Measurements from ENCODE around the gene NR5A2.
A peak's percentile ranks its signal among the peaks of the same experiment; 100 is the strongest.

NR5A2 gene

DNA sequence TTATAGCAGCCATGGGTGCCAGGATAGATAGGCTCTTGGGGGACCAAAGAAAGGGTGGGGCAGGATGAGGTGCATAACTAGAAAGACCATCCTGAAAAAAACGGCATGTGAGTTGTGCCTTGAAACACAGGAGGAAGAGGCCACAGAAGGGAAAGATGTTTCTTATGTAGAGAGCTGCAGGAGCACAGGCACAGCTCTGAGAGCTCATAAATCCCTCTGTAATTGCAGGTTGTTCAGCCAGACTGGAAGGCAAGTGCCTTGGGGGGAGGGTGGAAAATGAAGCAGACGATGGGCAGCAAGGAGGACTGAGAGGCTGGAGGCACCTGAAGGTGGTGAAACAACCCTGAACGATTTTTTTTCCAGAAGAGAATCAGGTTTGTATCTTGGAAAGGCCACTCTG lies 170.7 kb downstream of the NR5A2 start:
- no peak for DNase-seq (ENCODE audit: low read depth, low spot score)

DNA sequence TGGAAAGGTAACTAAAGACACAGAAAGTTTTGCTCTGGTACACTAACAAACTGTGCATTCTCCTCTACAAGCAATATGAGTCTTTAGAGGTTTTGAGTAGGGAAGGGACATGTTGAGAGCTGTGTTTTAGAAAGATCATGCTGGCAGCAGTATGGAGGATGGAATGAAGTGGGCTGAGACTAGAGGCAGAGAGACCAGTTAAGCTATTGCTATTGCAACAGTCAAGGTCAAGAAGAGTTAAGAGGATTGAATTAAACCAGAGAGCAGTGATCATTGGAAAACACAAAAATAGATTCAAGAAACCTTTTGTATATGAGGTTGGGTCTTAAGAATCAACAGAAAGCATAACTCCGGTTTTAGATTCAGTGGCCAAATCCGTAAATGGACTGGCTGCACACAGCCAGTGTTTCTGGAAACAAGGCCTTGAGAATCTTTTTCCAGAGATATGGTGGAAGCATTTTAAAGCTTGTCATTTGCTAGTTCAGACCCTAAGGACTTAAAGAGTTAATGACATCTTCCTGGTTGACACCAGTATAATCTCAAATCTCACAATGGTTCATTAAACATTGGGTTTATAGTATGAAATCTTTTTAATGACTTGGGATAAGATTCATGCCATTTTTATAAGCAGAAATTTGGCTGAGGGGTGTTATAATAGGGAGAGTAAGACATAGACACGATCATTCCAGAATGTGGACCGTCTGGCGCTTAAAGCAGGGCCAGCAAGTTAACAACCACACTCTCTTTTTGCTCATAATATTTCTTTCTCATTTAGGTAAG lies 177.9 kb downstream of the NR5A2 start:
- no peak for DNase-seq (ENCODE audit: low read depth, low spot score)

DNA sequence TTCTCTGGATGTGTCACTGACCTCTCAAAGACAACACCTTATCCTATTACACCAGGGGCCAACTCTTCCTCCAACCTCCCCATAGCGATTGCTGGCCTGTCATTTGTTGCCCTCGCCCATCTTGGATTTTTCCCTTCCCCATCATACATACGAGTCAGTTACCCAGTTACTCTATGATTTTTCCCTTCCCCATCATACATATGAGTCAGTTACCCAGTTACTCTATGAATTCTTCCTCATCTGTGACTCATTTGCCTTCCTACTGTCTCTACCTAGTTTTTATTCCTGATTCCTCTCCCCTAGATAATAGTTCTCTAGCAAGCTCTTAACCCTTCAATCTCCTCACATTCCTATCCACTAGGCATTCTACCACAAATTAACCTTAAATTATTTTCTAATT lies 178.8 kb downstream of the NR5A2 start:
- no peak for DNase-seq (ENCODE audit: low read depth, low spot score)

DNA sequence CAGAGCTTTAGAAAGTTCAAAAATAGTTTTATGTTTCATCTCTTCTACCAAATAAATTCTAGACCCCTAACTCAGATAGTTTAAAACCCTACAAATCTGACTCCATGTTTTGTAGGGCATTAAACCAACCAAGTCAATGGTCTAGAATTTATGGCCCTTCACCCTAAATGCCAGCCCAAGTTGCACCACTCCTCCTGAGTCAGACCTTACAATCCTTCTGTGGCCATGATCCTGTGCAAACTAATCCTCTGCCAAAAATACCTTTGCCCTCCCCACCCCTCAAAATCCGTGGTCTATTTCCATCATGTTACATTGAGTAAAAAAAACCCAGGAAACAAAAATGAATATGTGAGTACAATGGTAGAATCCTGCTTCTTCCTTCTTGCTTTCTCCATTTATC lies 179.3 kb downstream of the NR5A2 start:
- DNase-seq (ENCODE audit: low read depth, low spot score) = no peak

DNA sequence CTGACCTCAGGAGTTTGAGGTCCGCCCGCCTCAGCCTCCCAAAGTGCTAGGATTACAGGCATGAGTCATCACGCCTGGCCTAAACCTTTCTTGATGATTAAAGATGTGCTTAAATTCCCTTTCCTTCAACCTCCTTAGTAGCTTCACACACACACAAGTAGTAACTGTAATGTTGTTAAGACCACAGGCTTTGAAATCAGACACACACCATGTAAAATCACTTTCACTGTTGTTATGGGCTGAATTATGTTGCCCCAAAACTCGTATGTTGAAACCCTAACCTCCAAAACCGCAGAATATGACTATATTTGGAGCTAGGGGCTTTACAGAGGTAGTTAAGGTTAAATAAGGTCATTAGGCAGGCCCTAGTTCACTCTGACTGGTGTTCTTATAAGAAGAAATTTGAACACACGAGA lies 180.2 kb downstream of the NR5A2 start:
- DNase-seq (ENCODE audit: low read depth, low spot score) = no peak

DNA sequence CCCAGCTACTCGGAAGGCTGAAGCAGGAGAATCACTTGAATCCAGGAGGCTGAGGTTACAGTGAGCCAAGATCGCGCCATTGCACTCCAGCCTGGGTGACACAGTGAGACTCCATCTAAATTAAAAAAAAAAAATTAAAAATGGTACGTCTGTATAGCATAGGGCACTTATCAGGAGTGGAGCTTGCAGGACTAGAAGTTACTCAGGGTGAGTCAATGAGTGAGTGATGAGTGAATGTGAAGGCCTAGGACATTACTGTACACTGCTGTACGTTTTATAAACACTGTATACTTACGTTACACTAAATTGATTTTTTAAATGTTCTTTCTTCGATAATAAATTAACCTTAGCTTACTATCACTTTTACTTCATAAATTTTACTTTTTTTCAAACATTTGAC lies 183.6 kb downstream of the NR5A2 start:
- no peak for DNase-seq (ENCODE audit: low read depth, low spot score)

DNA sequence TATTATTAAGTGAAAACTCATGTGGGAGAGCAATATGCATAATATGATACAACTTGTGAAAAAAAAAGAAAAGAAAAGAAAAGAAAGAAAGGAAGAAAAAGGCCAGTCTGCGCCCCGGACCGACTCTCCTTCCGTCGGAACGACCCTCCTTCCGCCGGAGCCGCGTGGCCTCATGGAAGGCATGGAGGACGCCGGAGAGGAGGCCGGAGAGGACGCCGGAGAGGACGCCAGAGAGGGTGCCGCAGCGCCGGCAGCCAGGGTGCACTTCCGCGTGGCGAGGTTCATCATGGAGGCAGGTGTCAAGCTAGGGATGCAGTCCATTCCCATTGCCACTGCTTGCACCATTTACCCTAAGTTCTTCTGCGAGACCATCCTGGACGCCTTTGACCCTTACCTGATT lies 185.9 kb downstream of the NR5A2 start:
- no peak for DNase-seq (ENCODE audit: low read depth, low spot score)

DNA sequence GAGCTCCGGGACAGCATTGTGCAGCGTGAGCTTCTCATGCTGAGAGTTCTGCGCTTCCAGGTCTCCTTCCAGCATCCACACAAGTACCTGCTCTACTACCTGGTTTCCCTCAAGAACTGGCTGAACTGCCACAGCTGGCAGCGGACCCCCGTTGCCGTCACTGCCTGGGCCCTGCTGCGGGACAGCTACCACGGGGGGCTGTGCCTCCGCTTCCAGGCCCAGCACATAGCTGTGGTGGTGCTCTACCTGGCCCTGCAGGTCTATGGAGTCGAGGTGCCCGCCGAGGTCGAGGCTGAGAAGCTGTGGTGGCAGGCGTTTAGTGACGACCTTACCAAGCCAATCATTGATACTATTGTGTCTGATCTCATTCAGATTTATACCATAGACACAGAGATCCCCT lies 186.4 kb downstream of the NR5A2 start:
- no peak for DNase-seq (ENCODE audit: low read depth, low spot score)

DNA sequence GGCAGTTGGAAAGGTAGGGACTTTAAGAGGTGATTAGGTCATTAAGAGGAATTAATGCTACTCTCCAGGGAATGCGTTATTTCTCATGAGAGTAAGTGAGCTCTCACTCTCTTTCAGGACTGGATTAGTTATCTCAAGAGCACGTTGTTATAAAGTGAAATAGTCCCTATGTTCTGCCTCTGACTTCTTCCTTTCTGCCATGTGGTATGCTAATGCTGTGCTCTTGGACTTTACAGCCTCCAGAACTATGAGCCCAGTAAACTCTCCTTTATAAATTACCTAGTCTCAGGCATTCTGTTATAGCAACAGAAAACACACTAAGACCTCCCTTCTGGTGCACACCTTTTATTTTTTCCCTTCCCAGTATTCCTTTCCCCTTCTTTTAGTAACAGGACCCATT lies 187.8 kb downstream of the NR5A2 start:
- no peak for DNase-seq (ENCODE audit: low read depth, low spot score)

DNA sequence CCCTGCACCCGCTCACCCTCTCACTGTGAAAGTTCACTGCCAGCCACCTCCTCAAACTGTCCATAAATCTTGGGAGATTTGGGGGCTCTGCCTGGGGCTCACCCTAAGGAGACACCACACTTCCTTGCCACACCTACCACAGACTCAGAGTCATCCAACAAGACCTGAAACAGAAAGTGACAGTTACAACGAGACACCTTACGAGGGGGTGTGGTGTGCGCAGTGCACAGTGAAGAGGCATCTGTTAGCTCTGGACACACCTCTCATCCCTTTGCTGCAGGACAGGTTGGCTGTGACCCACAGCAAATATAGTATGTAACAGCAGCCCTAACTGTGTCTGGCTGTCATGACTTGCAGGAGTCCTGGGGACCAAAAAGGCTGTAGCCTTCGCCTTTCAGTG lies 190.2 kb downstream of the NR5A2 start:
- no peak for DNase-seq (ENCODE audit: low read depth, low spot score)

DNA sequence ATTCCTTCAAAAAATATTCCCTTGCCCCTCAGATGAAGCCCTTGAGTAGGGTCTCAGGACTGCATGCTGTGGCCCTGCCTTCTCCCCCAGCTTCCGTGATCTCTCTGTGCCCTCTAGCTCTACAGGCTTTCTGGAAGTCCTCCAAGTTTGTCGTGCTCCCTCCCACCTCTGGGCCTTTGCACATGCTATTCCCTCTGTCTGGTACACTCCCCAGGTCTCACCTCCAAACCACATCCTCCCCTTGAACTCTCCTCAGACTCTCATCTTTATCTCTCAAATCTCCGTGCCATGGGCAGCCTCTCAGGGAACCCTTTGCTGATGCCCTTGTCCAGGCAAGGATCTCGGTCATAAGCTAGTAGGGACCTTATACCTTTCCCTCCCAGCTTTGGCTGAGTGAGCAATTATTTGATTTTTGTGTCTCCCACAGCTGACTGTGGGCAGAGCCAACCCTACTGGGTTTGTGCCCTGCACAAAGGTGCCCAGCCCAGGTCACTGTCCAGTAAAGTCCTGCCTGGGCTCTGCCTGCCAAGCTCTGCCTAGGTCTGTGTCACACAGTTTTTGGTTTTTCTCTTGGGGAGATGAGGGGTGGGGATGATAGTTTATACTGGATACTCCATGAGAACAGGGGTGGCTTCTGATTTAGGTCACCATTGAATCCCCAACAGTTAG lies 194.2 kb downstream of the NR5A2 start:
- no peak for DNase-seq (ENCODE audit: low read depth, low spot score)

DNA sequence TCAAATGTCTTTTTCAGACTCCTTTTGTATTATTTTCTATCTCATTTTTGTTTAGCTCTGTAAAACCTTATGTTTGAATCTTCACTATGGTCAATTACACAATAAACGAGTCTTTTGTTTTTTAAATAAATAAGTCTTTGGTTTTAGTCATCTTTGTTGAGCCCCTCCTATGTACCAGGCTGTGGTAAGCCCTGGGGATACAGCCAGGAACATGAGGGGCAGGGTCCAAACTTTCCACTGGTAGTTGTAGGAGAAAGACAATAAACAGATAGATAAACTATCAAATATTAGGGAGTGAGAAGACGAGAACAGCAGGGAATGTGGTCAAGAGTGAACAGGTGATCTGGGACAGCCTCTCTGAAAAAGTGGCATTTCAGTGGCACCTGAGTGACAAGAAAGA lies 195.7 kb downstream of the NR5A2 start:
- DNase-seq (ENCODE audit: low read depth, low spot score) = no peak

DNA sequence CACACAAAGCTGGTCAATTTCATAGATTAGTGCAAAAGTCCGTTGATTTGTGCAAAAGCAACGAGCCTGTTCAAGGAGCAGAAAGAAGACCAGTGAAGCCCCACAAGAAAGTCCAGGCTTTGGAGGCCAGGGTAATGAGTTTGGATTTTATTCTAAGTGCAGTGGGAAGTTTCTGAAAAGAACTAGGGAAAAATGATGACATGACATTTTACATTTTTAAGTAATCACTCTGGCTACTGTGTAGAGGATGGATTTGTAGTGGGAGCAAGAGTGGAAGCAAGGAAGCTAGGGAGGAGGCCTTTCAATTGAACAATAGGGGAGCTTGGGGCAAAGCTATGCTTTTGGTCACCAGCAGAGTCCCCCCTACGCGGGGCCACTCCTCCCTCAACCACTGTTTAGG lies 196.1 kb downstream of the NR5A2 start:
- DNase-seq (ENCODE audit: low read depth, low spot score) = no peak

DNA sequence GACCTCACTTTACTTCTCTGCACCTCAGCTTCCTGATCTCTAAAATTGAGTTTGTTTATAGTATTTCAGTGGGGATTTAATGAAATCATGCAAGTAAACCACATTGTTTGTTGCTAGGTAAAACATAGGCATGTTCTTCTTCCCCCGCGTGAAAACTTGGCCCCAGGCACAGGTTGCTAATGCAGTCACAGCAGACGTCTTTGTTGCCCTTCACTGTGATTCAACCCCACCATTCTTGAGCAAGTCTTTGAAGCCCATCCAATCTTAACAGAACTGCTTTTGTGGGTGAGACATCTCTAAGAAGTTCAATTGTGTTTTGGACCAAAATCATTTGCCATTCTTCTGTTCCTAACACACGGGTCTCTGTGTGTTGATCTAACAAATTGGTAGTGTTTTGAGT lies 196.8 kb downstream of the NR5A2 start:
- DNase-seq (ENCODE audit: low read depth, low spot score) = no peak

DNA sequence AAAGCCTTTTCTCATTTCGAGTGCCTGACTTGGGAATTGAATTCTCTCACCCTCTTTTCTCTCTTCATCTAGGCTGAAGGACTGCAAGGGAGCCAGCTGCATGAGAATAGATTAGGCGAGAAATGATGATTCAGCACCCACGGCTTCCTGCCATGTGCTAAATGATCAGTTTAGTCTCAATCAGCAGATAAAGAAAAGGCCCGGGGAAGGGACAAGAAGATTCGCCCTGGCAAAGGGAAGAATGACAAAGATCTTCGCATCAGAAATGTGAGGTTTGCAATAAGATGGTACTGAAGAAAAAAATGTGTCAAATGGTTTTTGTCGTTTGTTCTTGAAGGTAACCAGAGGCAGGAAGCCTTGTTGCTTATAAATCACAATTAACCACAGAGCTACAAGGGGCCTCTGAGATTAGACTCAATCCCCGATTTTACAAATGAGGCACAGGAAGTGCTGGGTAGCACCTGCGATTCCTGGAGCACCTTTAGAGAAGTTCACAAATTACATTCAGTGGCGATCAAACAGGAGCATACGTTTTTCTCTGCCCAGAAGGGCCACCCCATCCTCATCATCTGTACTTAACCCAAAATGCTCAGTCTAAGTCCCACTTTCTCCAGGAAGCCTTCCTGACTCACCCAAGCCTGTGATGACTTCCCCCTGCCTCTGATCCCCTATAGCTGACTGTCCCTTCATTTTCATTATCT lies 198.9 kb downstream of the NR5A2 start:
- DNase-seq (ENCODE audit: low read depth, low spot score) = peak; percentile 50

DNA sequence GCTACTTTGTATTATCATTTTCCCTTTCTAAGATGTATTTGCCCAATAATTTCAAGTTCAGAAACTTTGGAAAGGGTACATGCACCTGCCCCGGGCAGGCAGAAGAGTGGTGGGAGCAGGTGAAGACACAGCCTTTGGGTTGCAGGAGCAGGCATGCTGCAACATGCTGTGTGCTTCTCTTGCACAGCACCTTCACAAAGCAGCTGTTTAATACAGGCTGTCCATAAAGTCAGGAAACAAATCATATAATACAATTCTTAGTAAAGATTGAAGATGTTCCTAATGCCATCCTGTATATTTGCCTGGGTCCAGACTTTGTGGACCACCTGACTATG lies 199.4 kb downstream of the NR5A2 start:
- DNase-seq (ENCODE audit: low read depth, low spot score) = no peak

Data from iPS DF 19.7 (cell line).